Esophagus squamous epithelium (tissue), 4 donors: ENCODE data around the gene HTR3A.

ENCODE experiments used
- CTCF ChIP-seq, 6 experiments: fragments of 450-650 bp in 4 of 6; fragments of 200-600 bp in 2 of 6; sonication (generic) in 2 of 6; IDR thresholded peaks; one replicate each; pipeline ENCODE4 v1.5.1; 2016 to 2019; ENCODE audit warnings: antibody characterized with exemption in 6 of 6, mild to moderate bottlenecking in 4 of 6, moderate library complexity in 4 of 6
- POLR2A ChIP-seq, 4 donors: fragments of 450-650 bp; IDR thresholded peaks; one replicate each; pipeline ENCODE4 v1.6.1; 2017; ENCODE audit warnings: antibody characterized with exemption in 4 of 4, mild to moderate bottlenecking in 4 of 4, moderate library complexity in 3 of 4

DNA sequence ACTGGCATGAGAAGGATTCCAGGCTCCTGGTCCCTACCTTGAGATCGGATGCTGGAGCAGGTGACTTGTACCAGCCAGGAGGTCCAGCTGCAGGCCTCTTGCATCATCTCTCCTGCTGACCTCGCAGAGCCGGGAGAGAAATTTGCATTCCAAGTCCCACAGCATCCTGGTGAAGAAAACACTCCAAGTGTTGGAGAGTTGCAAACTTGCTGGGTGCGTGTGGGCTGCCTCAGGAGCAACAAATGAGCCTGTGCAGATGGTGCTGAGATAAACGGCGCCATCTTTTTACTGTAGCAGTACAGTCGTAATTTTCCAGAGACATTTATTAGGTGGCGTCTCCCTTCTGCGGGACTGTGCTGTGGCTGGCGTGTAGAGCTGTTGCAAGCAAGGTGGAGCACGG, 52.5 kb downstream of the HTR3A start:
- TF ChIP-seq CTCF (IDR thresholded peaks at IDR 0.05) = no peak
- no peak for TF ChIP-seq POLR2A (IDR thresholded peaks at IDR 0.05)
